HEK293T (cell line): ENCODE results near the gene TNFRSF11A.

ENCODE experiments used
- CTCF ChIA-PET: fragments of 350-600 bp; formaldehyde crosslinking; extraction: SDS; loops from one replicate; lab custom pipeline; 2021; ENCODE audit warnings: antibody characterized with exemption, inconsistent platforms; lab: Yijun Ruan, JAX
- POLR2A ChIA-PET: fragments of 350-600 bp; formaldehyde crosslinking; extraction: SDS; loops from one replicate; lab custom pipeline; 2020; ENCODE audit warnings: antibody characterized with exemption, inconsistent platforms; lab: Yijun Ruan, JAX
- DNase-seq: peaks from one replicate; pipeline ENCODE4 v3.0.0; 2012; ENCODE audit warnings: mixed read lengths; ENCODE audit errors: extremely low spot score
- ARNT ChIP-seq: fragments of 450-650 bp; IDR thresholded peaks from 2 replicates; pipeline ENCODE4 v1.6.1; 2017; ENCODE audit warnings: mild to moderate bottlenecking
- BHLHE40 ChIP-seq: fragments of 450-650 bp; IDR thresholded peaks from 2 replicates; pipeline ENCODE4 v1.6.1; 2016; ENCODE audit warnings: mild to moderate bottlenecking, moderate library complexity, borderline replicate concordance
- CTBP1 ChIP-seq: fragments of 450-650 bp; IDR thresholded peaks from 2 replicates; pipeline ENCODE4 v1.6.1; 2016; ENCODE audit warnings: borderline replicate concordance
- ELF4 ChIP-seq: fragments of 450-650 bp; IDR thresholded peaks from 2 replicates; pipeline ENCODE4 v1.6.1; 2017; ENCODE audit warnings: antibody characterized with exemption
- FOXA1 ChIP-seq: fragments of 450-650 bp; IDR thresholded peaks from 2 replicates; pipeline ENCODE4 v1.6.1; 2016; ENCODE audit warnings: mild to moderate bottlenecking
- FOXK2 ChIP-seq: fragments of 450-650 bp; IDR thresholded peaks from 2 replicates; pipeline ENCODE4 v1.6.1; 2016; ENCODE audit warnings: mild to moderate bottlenecking
- FOXM1 ChIP-seq: fragments of 450-650 bp; IDR thresholded peaks from 2 replicates; pipeline ENCODE4 v1.6.1; 2017; ENCODE audit warnings: mild to moderate bottlenecking, borderline replicate concordance
- HDGF ChIP-seq: fragments of 450-650 bp; IDR thresholded peaks from 2 replicates; pipeline ENCODE4 v1.6.1; 2017; ENCODE audit warnings: antibody characterized with exemption, borderline replicate concordance
- L3MBTL2 ChIP-seq: fragments of 450-650 bp; conservative IDR thresholded peaks from 2 replicates; pipeline ENCODE4 v1.6.1; 2016; ENCODE audit warnings: mild to moderate bottlenecking
- LEF1 ChIP-seq: fragments of 450-650 bp; IDR thresholded peaks from 2 replicates; pipeline ENCODE4 v1.6.1; 2017; ENCODE audit warnings: mild to moderate bottlenecking, borderline replicate concordance
- NFRKB ChIP-seq: fragments of 450-650 bp; IDR thresholded peaks from 2 replicates; pipeline ENCODE4 v1.6.1; 2016; ENCODE audit warnings: mild to moderate bottlenecking, moderate library complexity
- SP1 ChIP-seq: fragments of 450-650 bp; IDR thresholded peaks from 2 replicates; pipeline ENCODE4 v1.6.1; 2017
- SUZ12 ChIP-seq: fragments of 450-650 bp; IDR thresholded peaks from 2 replicates; pipeline ENCODE4 v1.6.1; 2016; ENCODE audit warnings: mild to moderate bottlenecking
- TARDBP ChIP-seq: fragments of 450-650 bp; IDR thresholded peaks from 2 replicates; pipeline ENCODE4 v1.6.1; 2016
- ZNF384 ChIP-seq: fragments of 450-650 bp; IDR thresholded peaks from 2 replicates; pipeline ENCODE4 v1.6.1; 2016
- TF ChIP-seq, protein P1 (sequence below): fragments of 450-650 bp; IDR thresholded peaks from 2 replicates; pipeline ENCODE4 v1.6.1; 2016

TNFRSF11A gene

DNA sequence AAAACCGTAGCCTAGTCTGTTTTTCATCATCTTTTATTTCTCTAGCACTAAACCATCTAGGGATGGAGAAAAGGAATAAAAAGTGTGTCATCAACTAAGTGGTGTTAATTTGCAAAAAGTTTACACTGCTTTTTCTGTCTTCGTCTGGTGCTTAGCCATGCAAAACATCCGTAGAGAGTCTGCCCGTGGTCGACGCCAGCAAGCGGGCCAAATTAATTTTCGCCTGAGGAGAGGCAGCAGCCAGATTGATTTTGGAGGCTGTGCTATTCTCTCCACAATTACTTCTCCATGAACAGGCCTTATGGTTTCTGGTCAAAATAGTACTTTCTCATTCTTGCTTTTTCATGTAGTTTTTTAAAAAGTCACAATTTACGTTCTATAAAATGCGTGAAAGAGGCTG lies 46.3 kb downstream of the TNFRSF11A start:
- DNase-seq, result no peak
- no peak for TF ChIP-seq FOXA1
- TF ChIP-seq ELF4, result no peak
- no peak for TF ChIP-seq ZNF384
- no peak for TF ChIP-seq SUZ12
- TF ChIP-seq SP1, result no peak
- no peak for TF ChIP-seq BHLHE40
- TF ChIP-seq TARDBP, result no peak
- no peak for TF ChIP-seq LEF1
- no peak for TF ChIP-seq FOXK2
- TF ChIP-seq L3MBTL2, result no peak
- TF ChIP-seq FOXM1, result no peak
- no peak for TF ChIP-seq HDGF
- no peak for TF ChIP-seq ARNT
- TF ChIP-seq, protein P1, sequence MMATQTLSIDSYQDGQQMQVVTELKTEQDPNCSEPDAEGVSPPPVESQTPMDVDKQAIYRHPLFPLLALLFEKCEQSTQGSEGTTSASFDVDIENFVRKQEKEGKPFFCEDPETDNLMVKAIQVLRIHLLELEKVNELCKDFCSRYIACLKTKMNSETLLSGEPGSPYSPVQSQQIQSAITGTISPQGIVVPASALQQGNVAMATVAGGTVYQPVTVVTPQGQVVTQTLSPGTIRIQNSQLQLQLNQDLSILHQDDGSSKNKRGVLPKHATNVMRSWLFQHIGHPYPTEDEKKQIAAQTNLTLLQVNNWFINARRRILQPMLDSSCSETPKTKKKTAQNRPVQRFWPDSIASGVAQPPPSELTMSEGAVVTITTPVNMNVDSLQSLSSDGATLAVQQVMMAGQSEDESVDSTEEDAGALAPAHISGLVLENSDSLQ, result no peak
- TF ChIP-seq NFRKB, result no peak
- no peak for TF ChIP-seq CTBP1
- CTCF ChIA-PET, result no interaction called here
- POLR2A ChIA-PET, result no interaction called here

DNA sequence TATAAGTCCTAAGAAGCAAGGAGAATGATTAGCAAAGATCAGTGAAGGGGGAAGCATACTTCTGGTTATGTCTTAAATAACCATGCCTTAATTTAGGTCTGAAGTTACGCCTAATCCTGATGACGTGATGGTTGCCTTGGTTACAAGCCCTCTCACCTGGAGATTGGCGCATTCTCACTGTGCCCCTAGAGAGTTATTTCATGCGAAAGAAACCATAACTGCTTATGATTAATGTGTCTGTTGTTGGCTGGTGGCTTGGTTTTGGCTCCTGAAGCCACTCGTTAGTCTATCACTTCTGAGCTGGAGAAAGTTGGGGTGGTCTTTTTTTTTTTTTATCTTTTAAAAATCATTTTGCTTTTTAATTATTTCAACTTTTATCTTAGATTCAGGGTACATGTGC lies 47.0 kb downstream of the TNFRSF11A start:
- CTCF ChIA-PET, result no interaction called here
- TF ChIP-seq BHLHE40 (no peak), HDGF (no peak), ZNF384 (no peak), SUZ12 (no peak), ARNT (no peak), ELF4 (no peak)
- TF ChIP-seq, protein P1, result no peak
- POLR2A ChIA-PET, result no interaction called here
- DNase-seq, result no peak

- TF ChIP-seq LEF1 (no peak), ARNT (no peak), CTBP1 (no peak), SP1 (no peak)
- POLR2A ChIA-PET, result no interaction called here
- CTCF ChIA-PET, result no interaction called here
- DNase-seq, result no peak
Observed at GRCh38 chr18:62372882-62373281, 47.8 kb downstream of the TNFRSF11A start.

DNA sequence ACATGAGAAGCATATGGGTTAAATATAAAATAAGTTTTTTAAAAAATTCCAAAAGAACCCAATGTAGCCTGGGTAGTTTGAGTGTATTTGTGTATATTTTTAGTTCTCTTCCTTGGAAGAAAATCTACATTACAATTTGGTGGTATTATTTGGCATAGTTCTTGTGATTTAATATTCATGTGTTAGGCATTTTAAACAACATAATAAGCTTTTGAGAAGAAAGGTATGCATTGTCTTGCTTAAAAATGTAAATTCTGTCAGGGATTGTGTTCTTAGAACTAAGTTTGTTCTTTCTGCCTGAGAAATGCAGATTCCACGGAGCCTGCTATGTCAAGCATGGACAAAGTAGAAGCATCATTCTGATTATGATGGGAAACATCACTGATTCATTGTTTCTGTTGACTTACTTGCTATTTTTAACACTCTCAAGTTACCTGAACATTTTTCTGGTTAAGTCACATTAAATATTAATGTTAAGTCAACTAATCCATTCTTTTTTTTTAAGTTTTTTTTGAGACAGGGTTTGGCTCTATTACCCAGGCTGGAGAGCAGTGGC lies 49.4 kb downstream of the TNFRSF11A start:
- ChIA-PET POLR2A (no interaction called here), CTCF (no interaction called here)
- DNase-seq, result no peak

DNA sequence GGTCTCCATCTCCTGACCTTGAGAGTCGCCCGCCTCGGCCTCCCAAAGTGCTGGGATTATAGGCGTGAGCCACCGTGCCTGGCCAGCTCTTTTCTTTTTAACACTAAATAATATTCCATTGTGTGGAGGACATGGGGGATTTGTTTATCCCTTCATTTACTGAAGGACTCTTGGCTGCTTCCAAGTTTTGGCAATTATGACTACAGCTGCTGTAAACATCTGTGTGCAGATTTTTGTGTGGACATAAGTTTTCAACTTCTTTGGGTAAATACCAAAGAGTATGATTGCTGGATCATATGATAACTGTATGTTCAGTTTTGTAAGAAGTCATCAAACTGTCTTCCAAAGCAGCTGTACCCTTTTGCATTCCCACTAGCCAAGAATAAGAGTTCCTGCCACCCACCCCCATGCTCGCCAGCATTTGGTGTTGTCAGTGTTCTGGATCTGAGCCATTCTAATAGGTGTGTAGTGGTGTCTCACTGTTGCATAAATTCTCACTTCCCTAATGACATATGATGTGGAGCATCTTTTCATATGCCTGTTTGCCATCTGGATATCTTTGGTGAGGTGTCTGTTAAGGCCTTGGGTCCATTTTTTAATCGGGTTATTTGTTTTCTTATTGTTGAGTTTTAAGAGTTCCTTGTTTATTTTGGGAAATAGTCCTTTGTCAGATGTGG lies 52.2 kb downstream of the TNFRSF11A start:
- no peak for DNase-seq
- ChIA-PET POLR2A (no interaction called here), CTCF (no interaction called here)
- TF ChIP-seq LEF1 (no peak), CTBP1 (no peak), FOXA1 (no peak), ELF4 (no peak), ZNF384 (no peak), SP1 (no peak), SUZ12 (no peak), FOXM1 (no peak), L3MBTL2 (no peak), HDGF (no peak), TARDBP (no peak), FOXK2 (no peak), BHLHE40 (no peak), NFRKB (no peak), ARNT (no peak)
- TF ChIP-seq, protein P1, result no peak

More for the DNA sequence above, 49.4 kb downstream of the TNFRSF11A start:
- TF ChIP-seq BHLHE40 (no peak), ELF4 (no peak), TARDBP (no peak), ZNF384 (no peak), NFRKB (no peak), FOXM1 (no peak)
- TF ChIP-seq, protein P1, result no peak

DNA sequence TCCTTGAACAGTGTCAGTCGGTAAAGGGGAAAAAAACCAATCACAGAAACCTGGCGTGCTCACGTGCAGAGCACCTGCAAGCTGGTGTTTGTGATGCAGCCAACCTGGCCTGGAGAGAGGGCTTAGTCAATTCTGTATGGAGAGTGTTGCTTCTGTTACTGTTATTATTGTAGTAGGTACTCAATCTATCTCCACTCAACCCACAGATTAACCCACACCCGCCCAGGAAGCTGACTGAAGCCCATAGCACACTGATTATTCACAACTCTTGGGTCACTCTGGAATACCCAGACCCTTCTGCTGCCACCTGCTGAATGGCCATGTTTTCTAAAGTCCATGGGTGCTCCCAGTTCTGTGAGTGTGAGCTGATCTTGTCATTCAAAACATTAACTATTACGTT lies 53.9 kb downstream of the TNFRSF11A start:
- DNase-seq, result no peak
- POLR2A ChIA-PET, result no interaction called here
- no peak for TF ChIP-seq HDGF
- no peak for TF ChIP-seq TARDBP
- no peak for TF ChIP-seq LEF1
- TF ChIP-seq FOXA1, result no peak
- TF ChIP-seq FOXM1, result no peak
- TF ChIP-seq ELF4, result no peak
- CTCF ChIA-PET, result no interaction called here
